HG02798 (cell line): ENCODE results near the gene PTX4.
"Not testable (repeated sequence)": the region's sequence is repeated elsewhere in the genome, so short reads cannot be mapped to it uniquely, and the experiment has no call there.

ENCODE experiments used
- ATAC-seq: cut with Tn5 transposase; IDR thresholded peaks from one replicate; pipeline ENCODE4 v1.9.1; 2021; ENCODE audit warnings: mild to moderate bottlenecking; ENCODE audit not compliant: unreplicated experiment, poor library complexity

Gene PTX4

DNA sequence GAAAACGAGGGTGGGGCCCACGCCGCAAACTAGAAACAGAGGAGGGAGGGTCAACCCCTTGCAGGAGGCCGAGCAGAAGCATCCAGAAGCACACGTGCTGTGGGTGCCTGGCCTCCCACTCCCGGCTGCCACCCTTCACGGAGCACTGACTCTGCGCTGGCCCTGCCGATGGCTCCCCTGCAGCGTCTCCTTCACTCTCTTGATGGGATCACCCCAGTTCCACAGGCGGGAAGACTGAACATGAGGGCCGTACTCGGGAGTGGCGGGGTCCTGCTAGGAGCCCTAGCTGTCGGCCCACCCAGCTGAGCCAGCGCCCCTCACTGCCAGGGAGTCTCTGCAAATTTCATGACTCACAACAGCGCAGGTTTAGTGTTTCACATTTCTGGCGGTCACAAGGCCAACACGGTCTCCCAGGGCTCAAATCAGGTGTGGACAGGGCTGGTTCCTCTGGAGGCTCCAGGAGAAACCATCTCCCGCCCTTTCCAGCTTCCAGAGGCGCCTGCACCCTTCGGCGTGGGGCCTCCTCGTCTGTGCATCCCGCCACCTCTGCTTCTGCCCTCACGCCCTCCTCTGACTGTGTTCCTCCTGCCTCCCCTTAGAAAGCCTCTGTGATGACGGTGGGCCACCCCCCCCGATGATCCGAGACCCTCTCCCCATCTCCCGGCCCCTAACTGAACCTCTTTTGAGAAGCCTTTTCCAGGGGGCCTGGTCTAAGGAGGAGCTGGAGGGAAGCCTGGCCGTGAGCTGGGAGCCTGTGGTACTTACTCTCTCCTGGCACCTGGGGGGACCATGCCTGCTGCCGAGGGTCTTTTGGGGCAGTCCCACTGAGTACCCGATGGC lies 2.0 kb downstream of the PTX4 start:
- ATAC-seq, result no peak

DNA sequence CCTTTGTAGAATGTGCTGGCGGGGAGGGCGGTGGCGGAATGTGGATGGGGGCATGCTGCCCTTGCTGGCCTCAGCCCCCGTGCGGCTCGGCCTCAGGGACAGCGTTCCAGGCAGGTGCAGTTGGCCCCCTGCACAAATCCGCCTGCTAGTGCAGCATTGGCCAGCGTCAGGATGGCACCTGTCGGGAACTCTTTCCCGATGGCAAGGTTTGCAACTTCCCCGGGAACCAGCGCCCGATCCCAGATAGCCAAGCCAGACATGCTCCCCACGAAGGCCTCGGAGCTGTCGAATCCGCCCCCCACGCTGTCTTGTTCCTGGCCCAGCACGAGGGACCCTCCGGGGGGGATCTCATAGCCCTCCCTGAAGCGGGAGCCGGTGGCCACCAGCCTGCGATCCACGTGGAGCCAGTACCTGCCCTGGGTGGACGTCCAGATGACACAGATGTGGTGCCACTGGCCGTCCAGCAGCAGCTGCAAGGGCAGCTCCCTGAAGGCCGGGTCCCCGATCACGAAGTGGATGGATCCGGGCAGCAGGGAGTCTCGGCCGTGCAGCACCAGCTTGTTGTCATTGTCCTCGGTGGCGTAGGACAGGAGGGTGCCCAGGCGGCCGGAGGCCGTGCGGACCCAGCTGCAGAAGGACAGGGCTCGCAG lies 2.8 kb downstream of the PTX4 start:
- no peak for ATAC-seq

DNA sequence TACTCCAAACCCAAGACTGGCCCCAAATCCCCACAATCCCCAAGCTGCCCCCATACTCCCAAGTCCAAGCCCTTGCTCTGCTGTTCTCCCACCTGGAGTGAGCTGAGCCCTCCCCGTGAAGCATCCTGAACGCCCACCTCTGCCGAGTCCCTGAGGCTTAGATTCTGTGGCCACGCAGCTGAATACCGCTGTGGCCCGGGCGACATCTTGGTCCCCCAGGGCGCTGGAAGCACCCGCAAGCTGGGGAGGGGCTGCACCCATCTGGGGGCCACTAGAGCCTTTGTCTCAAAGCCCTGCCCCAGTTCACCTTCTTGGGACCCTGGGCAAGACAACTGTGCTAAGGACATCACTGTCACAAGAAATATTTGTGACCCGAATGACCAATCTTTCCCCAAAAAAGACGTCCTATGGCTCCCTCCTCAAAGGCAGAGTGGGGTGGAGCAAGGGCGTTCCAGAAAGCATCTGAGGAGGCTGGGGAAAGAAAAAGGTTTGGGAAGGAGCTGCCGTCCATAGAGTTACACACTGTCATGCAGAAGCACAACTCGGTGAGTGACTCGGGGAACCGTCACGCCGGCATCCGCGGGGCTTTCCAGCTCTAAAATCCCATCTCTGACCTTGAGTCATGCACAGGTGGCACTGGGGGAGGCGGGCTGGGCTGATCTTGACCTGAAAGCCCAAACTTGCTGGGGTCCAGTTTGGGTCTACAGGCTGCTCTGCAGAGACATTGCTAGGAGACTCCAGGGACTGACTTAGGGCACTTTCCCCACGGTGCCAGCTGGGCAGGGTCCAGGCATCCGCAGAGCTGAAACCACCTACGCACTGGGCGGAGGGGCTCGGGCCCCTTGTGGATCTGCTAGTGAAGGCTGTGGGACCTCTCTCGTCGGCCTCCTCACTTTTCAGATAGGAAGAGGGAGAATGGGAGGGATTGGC lies 6.6 kb downstream of the PTX4 start:
- ATAC-seq, result no peak

DNA sequence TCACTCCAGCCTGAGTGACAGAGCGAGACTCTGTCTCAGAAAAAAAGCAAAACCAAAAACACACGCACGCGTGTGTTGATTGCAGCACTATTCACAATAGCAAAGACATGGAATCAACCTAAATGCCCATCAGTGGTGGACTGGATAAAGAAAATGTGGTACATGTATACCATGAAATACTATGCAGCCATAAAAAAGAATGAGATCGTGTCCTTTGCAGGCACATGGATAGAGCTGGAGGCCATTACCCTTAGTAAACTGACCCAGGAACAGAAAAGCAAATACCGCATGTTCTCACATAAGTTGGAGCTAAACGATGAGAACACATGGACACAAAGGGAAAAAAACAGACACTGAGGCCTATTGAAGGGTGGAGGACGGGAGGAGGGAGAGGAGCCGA lies 9.8 kb downstream of the PTX4 start:
- not testable (repeated sequence) for ATAC-seq

DNA sequence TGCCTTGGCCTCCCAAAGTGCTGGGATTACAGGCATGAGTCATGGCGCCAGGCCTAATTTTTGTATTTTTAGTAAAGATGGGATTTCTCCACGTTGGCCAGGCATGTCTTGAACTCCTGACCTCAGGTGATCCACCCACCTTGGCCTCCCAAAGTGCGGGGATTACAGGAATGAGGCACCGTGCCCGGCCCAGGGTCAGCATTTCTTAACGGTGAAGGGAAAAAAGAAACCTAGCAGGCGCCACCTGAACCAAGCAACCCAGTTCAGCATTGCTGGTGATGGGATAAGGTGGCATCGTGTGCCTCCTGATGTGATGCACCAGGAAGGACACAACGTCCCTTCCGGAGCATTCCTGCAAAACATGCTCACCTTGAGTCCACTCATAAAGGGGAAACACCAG lies 11.7 kb downstream of the PTX4 start:
- ATAC-seq, result no peak

DNA sequence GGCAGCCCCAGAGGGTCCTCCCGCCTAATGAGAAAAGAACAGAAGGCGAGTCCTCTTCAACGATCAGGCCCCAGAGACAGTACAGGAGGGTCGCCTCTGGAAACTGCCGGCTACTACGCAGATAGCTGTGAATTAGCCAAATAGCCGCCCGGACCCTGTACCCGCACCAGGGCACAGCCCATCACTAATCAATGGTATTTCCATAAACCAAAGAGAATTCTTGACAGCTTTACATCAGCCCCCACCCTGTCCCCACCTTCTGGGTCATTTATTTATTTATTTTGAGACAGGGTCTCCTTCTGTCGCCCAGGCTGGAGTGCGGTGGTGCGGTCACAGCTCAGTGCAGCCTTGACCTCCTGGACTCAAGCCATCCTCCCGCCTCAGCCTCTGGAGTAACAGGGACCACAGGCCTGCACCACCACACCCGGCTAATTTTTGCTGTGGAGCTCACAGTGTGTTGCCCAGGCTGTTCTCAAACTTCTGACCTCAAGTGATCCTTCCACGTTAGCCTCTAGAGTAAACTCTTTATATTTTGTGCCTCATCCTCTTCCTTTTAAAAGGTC lies 13.1 kb downstream of the PTX4 start:
- ATAC-seq, result no peak

DNA sequence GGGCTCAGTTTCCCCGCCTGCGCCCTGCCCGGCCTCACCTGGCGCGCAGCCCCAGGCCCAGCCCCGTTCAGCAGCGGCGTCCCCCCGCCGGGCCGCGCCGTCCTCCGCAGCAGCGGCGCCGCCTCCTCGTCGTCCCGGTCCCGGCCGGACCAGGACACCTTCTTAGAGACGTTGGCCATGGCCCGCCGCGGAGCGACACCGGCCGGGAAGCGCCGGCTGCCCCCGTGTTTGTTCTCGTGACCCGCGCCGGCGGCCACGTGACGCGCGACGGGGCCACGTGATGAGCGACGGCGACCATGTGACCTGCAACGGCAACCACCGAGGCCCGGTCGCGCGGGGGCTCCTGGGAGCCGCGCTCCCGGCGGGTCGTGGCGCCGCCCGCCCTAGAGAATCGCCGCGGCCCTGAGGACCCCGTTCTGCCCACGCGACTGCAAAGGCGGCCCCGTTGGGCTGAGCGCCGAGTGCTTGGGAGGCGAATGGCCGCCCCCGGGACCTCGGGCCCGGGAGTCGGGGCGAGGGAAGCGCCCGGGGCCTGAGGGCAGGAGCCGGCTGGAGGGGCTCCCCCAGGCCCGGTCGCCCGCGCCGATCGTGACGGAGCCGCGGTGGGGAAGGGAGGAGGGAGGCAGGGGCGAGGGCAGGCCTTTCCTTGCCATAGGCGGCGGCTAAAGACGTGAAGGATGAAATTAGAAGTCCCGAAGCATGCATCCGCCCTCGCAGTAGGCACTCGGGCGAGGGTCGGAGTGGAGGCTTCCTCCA lies 13.8 kb downstream of the PTX4 start, which contains the start of gene CLCN7:
Gene CLCN7 (minus strand): TSS at position 233 of the 756 bp plus-strand sequence. CDS start 54 bp downstream, at position 179.
- ATAC-seq, result peak; percentile 87

DNA sequence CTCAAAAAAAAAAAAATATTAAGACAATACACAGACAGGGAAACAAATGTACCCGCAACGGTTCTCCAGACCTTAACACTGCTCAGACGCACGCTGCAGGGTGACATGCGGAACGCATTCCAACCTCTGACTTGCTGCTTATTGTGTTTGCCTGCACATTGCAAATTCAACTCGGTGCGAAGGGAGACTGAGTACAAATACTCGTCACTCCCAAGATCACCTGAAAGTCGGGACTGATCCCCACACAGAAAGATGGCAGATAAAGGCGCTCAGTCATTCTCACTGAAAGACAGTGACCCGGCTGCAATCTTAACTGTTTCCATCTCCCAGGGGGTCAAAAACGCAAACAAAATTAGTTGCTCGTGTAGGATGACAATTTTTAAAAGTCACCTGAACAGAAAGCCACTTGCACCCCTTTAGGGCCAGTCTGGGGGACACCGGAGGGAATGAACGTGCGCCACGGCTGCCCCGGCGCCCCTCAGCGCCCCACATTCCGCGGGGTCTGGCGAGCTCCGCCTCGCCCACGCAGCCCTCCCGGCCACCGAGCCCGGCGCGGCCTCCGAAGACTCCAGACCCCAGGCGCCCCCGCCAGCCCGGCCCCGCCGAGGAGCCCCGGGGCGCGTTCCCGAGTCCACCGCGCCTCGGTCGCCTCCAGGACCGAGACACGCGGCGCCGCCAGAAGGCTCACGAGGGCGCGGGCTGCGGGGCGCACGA lies 14.5 kb downstream of the PTX4 start:
- no peak for ATAC-seq

DNA sequence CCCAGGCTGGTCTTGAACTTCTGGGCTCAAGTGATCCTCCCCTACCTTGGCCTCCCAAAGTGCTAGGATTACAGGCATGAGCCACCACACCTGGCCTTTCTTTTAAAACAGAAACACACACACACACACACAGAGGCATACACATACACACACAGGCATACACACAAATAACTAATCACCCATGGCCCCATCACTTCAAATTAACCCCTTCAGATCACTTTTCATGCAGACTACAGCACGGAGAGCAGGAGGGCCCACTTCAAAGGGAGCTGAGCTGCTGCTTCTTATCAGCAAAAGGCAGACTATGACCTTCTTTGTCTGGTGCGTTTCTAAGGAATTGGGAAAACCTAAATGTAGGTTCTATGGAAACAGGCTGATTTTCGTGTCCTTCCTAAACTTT lies 15.8 kb downstream of the PTX4 start:
- ATAC-seq, result no peak

DNA sequence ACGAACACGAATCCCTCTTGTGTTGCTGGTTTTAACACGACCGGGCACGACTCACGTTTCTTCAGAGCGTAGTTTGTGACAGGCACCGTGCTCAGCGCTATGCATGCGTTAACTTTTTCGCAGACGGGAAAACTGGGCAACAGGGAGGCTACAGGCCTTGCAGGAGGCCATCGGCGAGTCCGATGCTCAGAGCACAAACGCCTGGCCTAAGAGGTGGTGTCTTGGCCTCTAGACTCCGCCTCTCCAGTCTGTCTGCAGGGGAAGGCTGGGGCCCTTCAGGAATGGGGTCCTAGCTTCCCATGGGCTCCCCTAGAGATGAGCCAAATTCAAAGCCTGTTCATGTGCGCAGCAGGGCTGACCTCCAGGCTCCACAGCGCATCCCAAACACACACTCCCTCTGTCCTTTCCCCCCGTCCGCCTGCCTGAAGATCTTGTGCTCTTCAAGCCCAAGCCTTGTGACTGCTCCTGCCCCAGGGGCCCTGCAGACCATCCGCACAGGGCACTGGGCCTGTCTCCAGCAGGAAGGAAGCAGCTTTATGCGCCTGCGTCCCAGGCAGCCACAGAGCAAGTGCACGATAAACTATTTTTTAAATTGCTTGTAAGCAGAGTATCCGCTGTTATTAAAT lies 17.1 kb downstream of the PTX4 start:
- ATAC-seq, result no peak

DNA sequence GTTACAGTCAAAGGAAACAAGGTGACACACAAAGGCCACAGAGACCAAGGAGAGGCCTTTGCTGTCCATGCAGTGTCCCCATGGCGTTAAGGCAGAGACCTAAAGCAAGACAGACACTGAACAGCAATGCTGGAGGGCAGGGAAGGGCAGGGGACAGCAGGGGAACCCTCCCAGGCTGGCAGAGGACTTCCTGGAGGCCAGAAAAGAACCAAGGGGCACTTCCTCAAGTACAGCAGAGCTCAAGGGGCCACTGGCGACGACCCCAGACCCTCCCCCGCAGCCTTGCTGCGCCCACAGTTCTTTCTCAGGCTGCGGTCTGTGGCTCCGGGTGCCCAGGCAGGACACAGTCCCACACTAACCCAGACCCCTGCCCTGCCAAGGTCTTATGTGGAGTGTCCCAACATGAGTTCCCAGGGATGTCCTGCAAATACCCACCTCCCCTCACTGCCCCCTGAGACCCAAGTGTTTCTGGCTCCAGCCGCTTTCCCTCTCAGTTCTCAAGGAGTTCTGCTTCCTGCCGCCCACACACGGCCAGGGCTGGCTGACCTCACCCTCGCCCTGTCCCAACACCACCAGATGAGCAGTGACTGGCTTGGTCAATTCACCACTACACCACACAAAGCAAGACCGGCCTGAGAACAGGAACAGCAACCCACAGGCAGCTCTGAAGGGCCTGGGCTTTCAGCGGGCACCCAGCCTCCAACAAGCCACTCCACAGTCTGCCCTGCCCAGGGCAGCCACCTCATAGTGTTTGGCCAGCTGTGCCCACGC lies 18.1 kb downstream of the PTX4 start:
- ATAC-seq, result no peak

DNA sequence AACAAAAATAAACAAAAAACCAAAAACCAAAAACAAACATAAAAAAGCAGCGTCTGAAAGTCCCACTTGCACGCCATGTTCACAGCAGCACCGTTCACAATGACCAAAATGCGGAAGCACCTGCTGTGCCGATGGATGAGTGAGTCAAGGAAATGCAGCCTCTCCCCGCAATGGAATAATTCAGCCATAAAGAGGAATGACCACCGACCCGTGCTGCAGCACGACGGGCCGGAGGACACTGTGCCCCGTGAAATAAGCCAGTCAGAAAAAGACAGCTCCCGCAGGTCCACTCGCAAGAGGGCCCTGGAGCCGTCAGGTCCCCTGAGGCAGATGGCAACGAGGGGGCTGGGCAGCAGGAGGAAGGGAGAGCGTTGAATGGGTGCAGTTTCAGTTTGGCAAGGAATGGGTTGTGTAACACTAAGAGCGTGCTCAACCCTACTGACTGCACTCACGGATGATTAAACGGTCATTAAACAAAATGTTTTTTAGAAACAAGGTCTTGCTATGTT lies 19.0 kb downstream of the PTX4 start:
- ATAC-seq, result peak; percentile 30

DNA sequence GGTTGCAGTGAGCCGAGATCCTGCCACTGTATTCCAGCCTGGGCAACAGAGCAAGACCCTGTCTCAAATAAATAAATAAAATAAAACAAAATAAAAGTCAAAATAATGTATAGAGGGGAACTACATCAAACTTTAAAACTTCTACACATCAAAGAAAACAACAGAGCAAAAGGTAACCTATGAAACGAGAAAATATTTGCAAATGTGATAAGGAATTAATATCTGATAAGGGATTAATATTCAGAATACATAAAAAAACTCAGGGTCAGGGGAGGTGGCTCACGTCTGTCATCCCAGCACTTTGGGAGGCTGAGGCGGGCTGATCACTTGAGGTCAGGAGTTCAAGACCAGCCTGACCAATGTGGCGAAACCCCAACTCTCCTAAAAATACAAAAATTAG lies 19.6 kb downstream of the PTX4 start:
- not testable (repeated sequence) for ATAC-seq

DNA sequence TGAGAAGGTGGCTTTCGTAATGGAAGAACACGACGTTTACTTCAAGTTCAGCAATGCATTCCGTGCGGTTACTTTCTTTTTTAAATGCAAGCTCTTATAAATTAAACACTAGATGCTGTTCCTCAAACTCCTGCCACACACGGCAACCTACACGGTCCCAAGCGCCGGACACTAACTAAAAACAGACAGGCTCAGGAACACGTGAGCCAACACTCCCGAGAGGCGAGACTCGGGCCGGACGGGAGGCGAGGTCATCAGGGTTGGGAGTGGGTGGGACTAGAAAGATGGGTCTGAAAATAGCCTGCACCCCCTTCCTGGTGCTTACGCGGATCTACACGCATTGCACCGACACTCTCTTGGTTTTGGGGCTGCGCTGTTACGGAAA lies 20.3 kb downstream of the PTX4 start:
- ATAC-seq, result no peak

DNA sequence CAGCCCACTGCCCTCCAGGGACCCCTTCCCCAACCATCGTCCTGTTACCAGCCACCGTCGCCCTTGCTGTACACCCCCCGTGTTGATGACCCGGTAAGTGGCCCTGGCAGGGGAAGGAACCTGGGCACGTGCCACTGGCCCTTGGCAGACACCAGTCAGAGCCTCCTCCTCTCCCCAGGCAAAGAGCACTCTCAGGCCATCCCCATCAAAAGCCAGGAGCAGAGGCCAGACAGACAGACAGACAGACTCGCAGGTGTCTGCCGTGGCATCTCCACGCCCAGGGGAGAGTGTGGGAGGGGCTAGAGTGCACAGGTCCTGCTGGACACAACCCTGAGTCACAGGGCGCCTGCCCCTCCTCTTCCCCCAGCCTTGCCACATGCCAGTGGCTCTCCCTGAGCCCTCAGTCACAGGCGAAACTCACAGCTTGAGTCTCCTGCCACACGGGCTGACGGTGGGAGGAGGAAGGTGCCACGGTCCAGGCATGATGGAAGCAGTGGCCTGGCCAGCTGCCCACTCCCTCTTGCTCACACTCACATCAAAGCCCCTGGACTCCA lies 21.7 kb downstream of the PTX4 start:
- no peak for ATAC-seq

DNA sequence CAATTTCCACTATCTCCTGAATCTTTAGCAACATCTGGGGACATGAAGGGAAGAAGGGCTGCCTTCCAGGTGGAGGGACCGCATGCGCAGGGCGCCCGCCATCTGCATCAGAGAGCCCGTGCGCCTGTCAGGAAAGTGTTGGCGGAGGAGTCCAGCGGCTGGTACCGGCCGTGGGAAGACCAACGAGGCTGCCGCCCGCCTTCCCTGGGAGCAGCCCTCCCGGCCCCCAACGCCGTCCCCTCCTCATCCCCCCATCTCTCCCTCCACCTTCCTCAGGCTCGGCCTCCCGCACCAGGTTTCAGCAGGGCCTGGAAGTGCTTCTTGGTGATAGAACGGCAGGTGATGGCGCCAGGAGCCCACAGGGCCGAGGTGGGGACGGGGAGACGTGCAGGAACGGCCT lies 22.7 kb downstream of the PTX4 start:
- no peak for ATAC-seq

DNA sequence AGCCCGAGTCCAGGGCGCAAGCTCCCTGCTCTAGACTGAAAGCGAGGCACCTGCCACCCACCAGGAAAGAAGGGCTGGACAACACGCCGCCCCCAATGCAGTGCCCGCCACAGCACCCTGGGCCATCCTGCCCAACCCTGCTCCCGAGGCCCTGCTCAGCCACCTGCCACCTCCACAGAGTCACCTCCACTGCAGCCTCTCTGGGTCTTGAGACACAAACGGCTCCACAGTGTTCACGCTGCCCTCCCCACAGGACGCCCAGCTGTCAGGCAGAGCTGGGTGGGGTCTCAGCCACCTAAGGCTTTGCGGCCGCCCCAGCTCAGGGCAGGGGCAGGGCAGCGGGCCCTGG lies 23.2 kb downstream of the PTX4 start:
- no peak for ATAC-seq
